Left hindlimb (tissue), 1 donor: ENCODE data around the gene HTATSF1.

Source experiments
- DNase-seq: peaks from one replicate; pipeline ENCODE4 v3.0.0-alpha.2; 2018

The HTATSF1 gene, protein sequence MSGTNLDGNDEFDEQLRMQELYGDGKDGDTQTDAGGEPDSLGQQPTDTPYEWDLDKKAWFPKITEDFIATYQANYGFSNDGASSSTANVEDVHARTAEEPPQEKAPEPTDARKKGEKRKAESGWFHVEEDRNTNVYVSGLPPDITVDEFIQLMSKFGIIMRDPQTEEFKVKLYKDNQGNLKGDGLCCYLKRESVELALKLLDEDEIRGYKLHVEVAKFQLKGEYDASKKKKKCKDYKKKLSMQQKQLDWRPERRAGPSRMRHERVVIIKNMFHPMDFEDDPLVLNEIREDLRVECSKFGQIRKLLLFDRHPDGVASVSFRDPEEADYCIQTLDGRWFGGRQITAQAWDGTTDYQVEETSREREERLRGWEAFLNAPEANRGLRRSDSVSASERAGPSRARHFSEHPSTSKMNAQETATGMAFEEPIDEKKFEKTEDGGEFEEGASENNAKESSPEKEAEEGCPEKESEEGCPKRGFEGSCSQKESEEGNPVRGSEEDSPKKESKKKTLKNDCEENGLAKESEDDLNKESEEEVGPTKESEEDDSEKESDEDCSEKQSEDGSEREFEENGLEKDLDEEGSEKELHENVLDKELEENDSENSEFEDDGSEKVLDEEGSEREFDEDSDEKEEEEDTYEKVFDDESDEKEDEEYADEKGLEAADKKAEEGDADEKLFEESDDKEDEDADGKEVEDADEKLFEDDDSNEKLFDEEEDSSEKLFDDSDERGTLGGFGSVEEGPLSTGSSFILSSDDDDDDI

GRCh38 chrX:136497556-136498052, at the start of gene HTATSF1:
Gene HTATSF1, plus strand, starts transcription at chrX:136497592. Its CDS starts 93 bp downstream, at chrX:136497685.
- DNase-seq: no peak

GRCh38 chrX:136447968-136448367, 49.4 kb upstream of the HTATSF1 start:
- DNase-seq: no peak

- no peak for DNase-seq
These were observed 47.2 kb upstream of the HTATSF1 start for GRCh38 chrX:136450050-136450830.

DNA sequence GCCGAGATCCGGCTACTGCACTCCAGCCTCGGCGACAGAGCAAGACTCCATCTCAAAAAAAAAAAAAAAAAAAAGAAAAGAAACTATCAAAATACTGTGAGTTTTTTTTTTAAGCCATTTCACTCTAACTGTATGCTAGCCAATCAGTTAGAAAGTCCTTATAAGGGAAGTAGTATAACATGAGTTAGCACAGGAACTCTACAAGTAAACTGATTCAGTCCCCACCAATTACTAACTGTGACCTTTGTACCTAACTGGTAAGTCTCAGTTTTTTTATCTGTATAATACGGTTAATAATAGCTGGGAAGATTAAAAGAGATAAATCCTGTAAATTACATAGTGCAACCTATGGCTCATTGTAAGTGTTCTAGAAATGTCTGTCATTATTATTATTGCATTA, 44.8 kb upstream of the HTATSF1 start:
- no peak for DNase-seq

GRCh38 chrX:136453114-136453513, 44.3 kb upstream of the HTATSF1 start:
- no peak for DNase-seq

DNA sequence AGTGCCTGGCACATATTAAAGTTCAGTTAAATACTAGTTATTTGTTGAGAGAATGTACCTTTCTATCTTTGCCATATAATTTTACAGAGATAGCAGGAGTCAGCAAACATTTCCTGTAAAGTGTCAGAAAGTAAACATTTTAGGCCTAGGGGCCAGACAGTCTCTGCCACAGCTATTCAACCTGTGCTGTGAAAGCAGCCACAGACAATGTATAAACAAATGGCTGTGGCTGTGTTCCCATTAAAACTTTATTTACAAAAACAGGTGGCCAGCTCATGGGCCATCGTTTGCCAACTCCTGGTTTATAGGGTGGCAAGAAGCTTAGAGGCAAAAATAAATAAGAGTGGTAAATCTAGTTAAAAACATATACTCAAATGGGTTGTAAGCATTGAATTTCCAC, 43.6 kb upstream of the HTATSF1 start:
- DNase-seq: no peak

GRCh38 chrX:136456133-136456532, 41.3 kb upstream of the HTATSF1 start:
- no peak for DNase-seq

- no peak for DNase-seq
These were observed 40.0 kb upstream of the HTATSF1 start for GRCh38 chrX:136457303-136457917.

DNA sequence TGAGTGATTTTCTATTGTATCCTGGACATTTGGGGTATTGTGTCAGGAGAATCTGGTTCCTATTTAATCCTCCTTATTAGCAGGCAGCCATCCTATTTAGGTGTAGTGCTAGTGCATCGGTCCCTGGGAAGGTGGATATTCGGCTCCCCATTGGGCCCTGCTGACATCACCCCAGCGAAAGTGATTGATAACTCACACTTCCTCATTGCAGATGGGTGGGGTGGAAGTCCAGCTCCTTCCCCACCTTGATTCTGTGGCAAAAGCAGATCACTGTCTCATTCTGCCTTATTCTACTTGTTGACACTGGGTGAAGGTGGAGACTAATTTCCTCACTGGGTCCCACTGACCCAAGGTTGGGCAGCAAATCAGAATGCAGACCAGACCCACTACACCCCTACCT, 32.8 kb upstream of the HTATSF1 start:
- no peak for DNase-seq

DNA sequence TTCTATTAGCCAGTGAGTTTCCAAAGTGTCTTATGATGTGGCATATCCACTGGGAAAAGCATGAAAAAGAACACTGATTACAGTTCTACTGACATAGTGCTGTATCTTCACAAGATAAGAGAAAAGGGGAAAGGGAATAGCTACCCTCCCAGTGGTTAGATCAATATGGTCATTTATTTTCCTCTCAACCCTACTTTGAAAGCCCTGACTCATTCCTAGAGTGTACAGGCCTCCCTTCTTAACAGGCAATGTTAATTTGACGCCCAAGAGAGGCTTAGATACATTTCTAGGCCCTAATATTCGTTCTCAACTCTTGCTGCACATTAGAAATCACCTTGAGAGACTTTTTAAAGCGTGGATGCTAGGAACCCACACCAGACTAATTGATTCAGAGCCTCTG, 30.1 kb upstream of the HTATSF1 start:
- no peak for DNase-seq

GRCh38 chrX:136468391-136469103, 28.8 kb upstream of the HTATSF1 start:
- DNase-seq: no peak

- DNase-seq: no peak
These were observed 23.7 kb upstream of the HTATSF1 start for GRCh38 chrX:136473663-136474062.

GRCh38 chrX:136475236-136475635, 22.2 kb upstream of the HTATSF1 start:
- DNase-seq: no peak

- no peak for DNase-seq
These were observed 20.9 kb upstream of the HTATSF1 start for GRCh38 chrX:136476501-136476900.

- no peak for DNase-seq
These were observed 20.4 kb upstream of the HTATSF1 start for GRCh38 chrX:136477026-136477425.

DNA sequence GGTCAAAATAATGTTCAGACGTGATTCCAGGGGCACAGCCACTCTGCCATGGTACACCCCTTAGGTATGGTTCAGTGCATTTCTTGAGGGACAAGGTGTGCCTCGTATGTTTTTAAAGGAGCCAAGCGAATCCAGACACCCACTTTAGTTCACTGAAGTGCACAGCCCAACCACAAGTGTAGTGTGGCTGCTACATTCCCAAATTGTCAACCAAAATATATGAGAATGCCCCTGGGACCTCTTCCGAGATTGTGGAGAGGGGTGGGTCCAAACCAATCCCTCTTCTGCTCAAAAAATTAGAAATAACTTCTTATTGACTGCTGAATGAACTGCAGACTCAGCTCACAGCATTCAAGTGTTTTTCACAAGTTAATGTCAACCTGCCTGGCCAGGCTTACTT, 17.0 kb upstream of the HTATSF1 start:
- no peak for DNase-seq

DNA sequence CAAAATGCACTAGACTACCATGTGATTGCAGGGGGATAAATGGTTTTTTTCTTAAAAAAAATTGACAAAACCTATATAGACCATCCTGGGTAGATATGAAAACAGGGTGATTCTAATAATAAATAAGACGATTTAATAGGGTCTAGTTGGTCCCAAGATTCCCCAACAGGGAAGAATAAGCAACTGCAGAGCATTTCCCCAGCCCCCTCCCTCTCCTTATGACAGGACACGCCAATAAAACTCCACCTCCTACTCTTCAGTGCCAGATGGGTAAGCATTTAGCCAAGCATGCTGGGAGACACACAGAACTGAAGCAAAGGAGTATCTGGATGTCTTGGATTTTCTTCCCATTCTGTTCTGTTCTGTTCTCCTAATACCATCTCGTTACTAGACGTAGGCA, 9.7 kb upstream of the HTATSF1 start, which contains the start of gene BRS3:
TSS of gene BRS3 (plus strand) at position 301 of the 400 bp plus-strand sequence. CDS start 168 bp downstream, outside the sequence.
- DNase-seq: no peak

DNA sequence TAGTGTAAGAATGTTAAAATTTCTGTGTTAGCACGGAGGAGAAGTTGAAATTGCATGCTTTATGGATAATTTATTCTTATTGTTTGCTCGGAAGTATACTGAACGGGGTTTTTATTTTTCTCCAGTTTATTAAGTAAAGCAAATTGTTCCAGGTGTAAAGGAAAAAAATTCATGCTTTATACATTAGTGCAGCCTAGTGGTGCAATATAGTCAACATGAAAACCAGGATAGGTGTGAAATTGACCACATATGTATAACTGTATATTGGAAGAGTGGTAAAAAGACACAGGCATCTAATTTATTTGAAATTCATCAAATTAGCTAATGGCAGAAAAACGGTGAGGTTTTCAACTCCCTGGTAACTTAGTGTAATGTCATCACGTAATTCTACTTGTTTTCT, 8.7 kb upstream of the HTATSF1 start:
- no peak for DNase-seq

DNA sequence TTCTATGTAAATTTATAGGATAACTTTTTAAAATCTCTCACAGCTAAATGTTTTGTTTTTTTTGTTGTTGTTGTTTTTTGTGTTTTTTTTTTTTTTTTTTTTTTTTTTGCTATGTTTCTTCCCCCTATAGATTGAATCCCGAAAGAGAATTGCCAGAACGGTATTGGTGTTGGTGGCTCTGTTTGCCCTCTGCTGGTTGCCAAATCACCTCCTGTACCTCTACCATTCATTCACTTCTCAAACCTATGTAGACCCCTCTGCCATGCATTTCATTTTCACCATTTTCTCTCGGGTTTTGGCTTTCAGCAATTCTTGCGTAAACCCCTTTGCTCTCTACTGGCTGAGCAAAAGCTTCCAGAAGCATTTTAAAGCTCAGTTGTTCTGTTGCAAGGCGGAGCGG, 5.6 kb upstream of the HTATSF1 start:
- no peak for DNase-seq

DNA sequence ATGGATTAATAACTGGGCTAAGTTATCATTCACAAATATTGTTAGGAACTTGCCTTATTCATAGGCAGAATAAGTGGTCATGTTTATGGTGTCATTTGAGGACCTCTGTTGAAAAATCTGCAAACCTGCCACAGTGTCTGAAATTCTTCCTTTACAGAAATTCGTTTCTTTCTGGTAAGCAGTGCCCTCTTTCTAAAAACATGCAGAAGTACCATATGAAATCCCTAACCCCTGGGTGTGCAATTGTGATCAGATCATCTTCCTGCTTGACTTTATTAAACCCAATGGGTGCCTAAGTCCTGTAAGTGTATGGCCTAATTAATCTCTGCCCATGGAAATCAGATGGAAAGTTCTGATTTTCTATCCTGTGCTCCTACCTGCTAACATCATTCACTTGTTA, 4.4 kb upstream of the HTATSF1 start:
- no peak for DNase-seq

- DNase-seq: no peak
These were observed 2.3 kb upstream of the HTATSF1 start for GRCh38 chrX:136495043-136495442.

GRCh38 chrX:136496186-136496763, 1.1 kb upstream of the HTATSF1 start:
- DNase-seq: no peak
